ENCODE measurements around the gene SEZ6. TPM values are rescaled to one million over a fixed set of nuclear protein-coding genes. Genes with fewer than 3 reads are reported as not detected.

SEZ6 gene
- total RNA-seq, 2 donors from 2014 or later, result not detected

- 83 to 95% methylated on average over 5 of the region's 5 CpGs for WGBS, 2 donors
- TF ChIP-seq CTCF (IDR thresholded peaks at IDR 0.05) (no peak), POLR2A (IDR thresholded peaks at IDR 0.05) (no peak)
- DNase-seq (no peak), ATAC-seq (no peak)
- Histone ChIP-seq H3K4me1 (no peaks in the 10 kb centered on the region), H3K27me3 (no peaks in the 10 kb centered on the region), H3K4me3 (no peak overlapping the region), H3K27ac (no peak overlapping the region), H3K36me3 (replicated peaks in 1 of 2; ENCODE audit: insufficient read depth in 1 of 2, low read depth in 2 of 2) (no peaks in the 10 kb centered on the region), H3K9me3 (no peaks in the 10 kb centered on the region)
- intact Hi-C loops (cut with DNase I), result no loop called here
Observed at GRCh38 chr17:29050176-29050575, 44.3 kb upstream of the SEZ6 start.

DNA sequence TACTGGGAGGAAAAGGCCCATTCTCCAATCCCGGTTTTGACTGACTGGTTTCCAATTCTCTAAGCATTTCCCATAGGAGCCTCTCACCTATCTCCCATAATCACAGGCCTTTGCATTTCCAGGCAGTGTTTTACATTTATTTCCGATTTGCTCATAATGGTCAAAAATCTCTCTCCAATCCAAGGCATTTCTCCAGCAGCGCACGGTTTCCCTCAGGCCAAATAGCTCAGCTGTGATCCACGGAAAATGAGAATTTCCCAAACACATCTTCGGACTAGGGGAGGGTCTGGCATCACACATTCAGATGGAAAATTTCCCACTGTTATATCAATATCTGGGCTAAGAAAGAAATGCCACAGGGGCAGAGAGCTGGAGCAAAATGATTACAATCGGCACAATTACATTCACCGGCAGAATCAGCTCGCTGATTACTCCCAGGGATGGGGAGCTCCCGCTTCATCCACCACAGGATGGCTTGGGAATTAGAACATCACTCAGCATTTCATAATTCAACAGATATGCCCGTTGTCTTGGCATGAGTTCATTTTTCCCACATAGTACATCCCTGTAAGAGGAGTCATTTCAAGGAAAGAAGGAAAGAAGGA is 43.8 kb upstream of the SEZ6 start:
- no peaks in the 10 kb centered on the region for H3K9me3 ChIP-seq
- ATAC-seq (no peak), DNase-seq (no peak)
- no peak overlapping the region for H3K4me3 ChIP-seq
- no peak for TF ChIP-seq CTCF (IDR thresholded peaks at IDR 0.05)
- no peak for TF ChIP-seq POLR2A (IDR thresholded peaks at IDR 0.05)
- WGBS, 2 donors, result 82 to 86% methylated on average over 11 of the region's 11 CpGs
- H3K27me3 ChIP-seq, result no peaks in the 10 kb centered on the region
- no peaks in the 10 kb centered on the region for H3K36me3 ChIP-seq (replicated peaks in 1 of 2; ENCODE audit: insufficient read depth in 1 of 2, low read depth in 2 of 2)
- H3K27ac ChIP-seq, result no peak overlapping the region
- intact Hi-C loops (cut with DNase I), result no loop called here
- no peaks in the 10 kb centered on the region for H3K4me1 ChIP-seq

DNA sequence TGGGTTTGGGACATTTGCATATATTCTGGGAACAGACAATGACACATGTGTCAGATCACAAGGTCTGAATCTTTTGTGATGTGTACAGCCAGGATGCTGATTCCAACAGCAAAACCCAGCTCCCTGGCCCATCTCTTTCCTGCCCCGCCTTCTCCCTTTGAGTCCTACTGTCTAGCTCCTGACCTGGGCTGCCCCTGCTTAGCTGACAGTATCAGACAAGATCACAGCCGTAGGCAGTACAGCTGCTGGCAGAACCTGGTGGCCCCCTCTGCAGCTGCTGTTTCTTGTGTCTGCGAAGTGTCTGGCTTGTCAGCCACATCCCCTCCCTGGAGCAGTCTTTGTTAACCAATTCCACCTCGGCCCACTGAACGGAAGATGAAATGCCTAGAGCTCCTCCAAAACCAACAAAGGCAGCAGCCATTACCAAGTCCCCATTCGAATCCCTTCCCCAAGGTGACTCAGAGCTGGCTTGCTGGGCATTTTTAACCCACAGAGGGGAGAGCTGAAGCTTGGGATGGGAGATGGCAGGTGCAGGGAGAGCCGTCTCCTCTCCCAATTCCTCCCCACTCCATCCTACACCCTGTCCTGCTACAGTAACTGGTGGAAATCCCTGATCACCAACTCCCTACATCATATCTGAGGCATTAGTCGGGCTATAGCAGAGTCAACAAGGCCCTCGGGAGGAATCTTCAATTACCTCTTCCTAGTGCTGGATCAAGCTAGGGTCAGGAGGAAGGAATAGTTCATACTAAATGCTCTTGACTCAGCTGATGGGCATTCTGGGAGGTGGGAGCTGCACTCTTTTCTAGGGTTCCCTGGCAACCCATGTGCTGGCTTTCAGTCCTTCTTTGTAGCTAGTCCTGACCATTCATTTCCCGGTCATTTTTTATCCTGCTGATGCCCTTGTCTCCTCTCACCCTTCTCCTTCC is 42.9 kb upstream of the SEZ6 start:
- intact Hi-C loops (cut with DNase I), result no loop called here
- H3K4me1 ChIP-seq, result no peaks in the 10 kb centered on the region
- H3K36me3 ChIP-seq (replicated peaks in 1 of 2; ENCODE audit: insufficient read depth in 1 of 2, low read depth in 2 of 2), result no peaks in the 10 kb centered on the region
- WGBS, 2 donors, result 62 to 64% methylated on average over 10 of the region's 10 CpGs
- H3K4me3 ChIP-seq, result no peak overlapping the region
- DNase-seq (no peak), ATAC-seq (no peak)
- no peak overlapping the region for H3K27ac ChIP-seq
- no peaks in the 10 kb centered on the region for H3K27me3 ChIP-seq
- no peak for TF ChIP-seq CTCF (IDR thresholded peaks at IDR 0.05)
- TF ChIP-seq POLR2A (IDR thresholded peaks at IDR 0.05), result no peak
- H3K9me3 ChIP-seq, result no peaks in the 10 kb centered on the region

- intact Hi-C loops (cut with DNase I), result no loop called here
- DNase-seq, result no peak
- Histone ChIP-seq H3K4me1 (peaks cover 11% of the 10 kb centered on the region), H3K36me3 (replicated peaks in 1 of 2; ENCODE audit: insufficient read depth in 1 of 2, low read depth in 2 of 2) (no peaks in the 10 kb centered on the region), H3K27ac (no peak overlapping the region), H3K27me3 (no peaks in the 10 kb centered on the region), H3K4me3 (no peak overlapping the region), H3K9me3 (no peaks in the 10 kb centered on the region)
- no peak for ATAC-seq
- 63 to 77% methylated on average over 5 of the region's 5 CpGs for whole genome bisulfite sequencing, 2 donors
- TF ChIP-seq CTCF (IDR thresholded peaks at IDR 0.05) (no peak), POLR2A (IDR thresholded peaks at IDR 0.05) (no peak)
Observed at GRCh38 chr17:29046473-29046839, 40.6 kb upstream of the SEZ6 start.
